ENCODE data around the gene MRPL27.
A peak's percentile ranks its signal among the peaks of the same experiment; 100 is the strongest.

The MRPL27 gene

GRCh38 chr17:50352072-50352692 lies 20.8 kb downstream of the MRPL27 start:
- Histone ChIP-seq H3K27ac (ENCODE audit: low read depth, low read length) (no peak overlapping the region), H3K9me3 (ENCODE audit: control insufficient read depth, insufficient read depth, low read length) (no peaks in the 10 kb centered on the region), H3K36me3 (ENCODE audit: control insufficient read depth, insufficient read depth, low read length) (peaks cover 38% of the 10 kb centered on the region), H3K9ac (ENCODE audit: low read depth, low read length) (no peak overlapping the region), H3K4me1 (ENCODE audit: control insufficient read depth, insufficient read depth, low read length) (peaks cover 14% of the 10 kb centered on the region), H3K27me3 (ENCODE audit: control insufficient read depth, insufficient read depth, low read length) (no peaks in the 10 kb centered on the region), H3K4me3 (ENCODE audit: low read depth, low read length) (no peak overlapping the region)

- no peak overlapping the region for H3K4me3 ChIP-seq (ENCODE audit: low read depth, low read length)
- H3K36me3 ChIP-seq (ENCODE audit: control insufficient read depth, insufficient read depth, low read length), result peaks cover 24% of the 10 kb centered on the region
- H3K27me3 ChIP-seq (ENCODE audit: control insufficient read depth, insufficient read depth, low read length), result no peaks in the 10 kb centered on the region
- peaks cover 14% of the 10 kb centered on the region for H3K4me1 ChIP-seq (ENCODE audit: control insufficient read depth, insufficient read depth, low read length)
- no peak overlapping the region for H3K9ac ChIP-seq (ENCODE audit: low read depth, low read length)
- H3K9me3 ChIP-seq (ENCODE audit: control insufficient read depth, insufficient read depth, low read length), result no peaks in the 10 kb centered on the region
- H3K27ac ChIP-seq (ENCODE audit: low read depth, low read length), result no peak overlapping the region
Measured at GRCh38 chr17:50350733-50351132, 22.3 kb downstream of the MRPL27 start.

GRCh38 chr17:50349243-50349600 lies 23.8 kb downstream of the MRPL27 start:
- Histone ChIP-seq H3K9me3 (ENCODE audit: control insufficient read depth, insufficient read depth, low read length) (no peaks in the 10 kb centered on the region), H3K27me3 (ENCODE audit: control insufficient read depth, insufficient read depth, low read length) (peaks cover 12% of the 10 kb centered on the region), H3K4me3 (ENCODE audit: low read depth, low read length) (no peak overlapping the region), H3K9ac (ENCODE audit: low read depth, low read length) (no peak overlapping the region), H3K27ac (ENCODE audit: low read depth, low read length) (no peak overlapping the region), H3K36me3 (ENCODE audit: control insufficient read depth, insufficient read depth, low read length) (peaks cover 9% of the 10 kb centered on the region), H3K4me1 (ENCODE audit: control insufficient read depth, insufficient read depth, low read length) (peaks cover 23% of the 10 kb centered on the region)

GRCh38 chr17:50348522-50349242 lies 24.3 kb downstream of the MRPL27 start:
- no peak overlapping the region for H3K4me3 ChIP-seq (ENCODE audit: low read depth, low read length)
- H3K36me3 ChIP-seq (ENCODE audit: control insufficient read depth, insufficient read depth, low read length), result 0 out of 2 replicates have a peak, but pooled peaks cover 3% of the 10 kb centered on the region
- H3K4me1 ChIP-seq (ENCODE audit: control insufficient read depth, insufficient read depth, low read length), result peaks cover 23% of the 10 kb centered on the region
- H3K9ac ChIP-seq (ENCODE audit: low read depth, low read length), result no peak overlapping the region
- no peaks in the 10 kb centered on the region for H3K9me3 ChIP-seq (ENCODE audit: control insufficient read depth, insufficient read depth, low read length)
- H3K27ac ChIP-seq (ENCODE audit: low read depth, low read length), result peak overlapping the region; percentile 6
- H3K27me3 ChIP-seq (ENCODE audit: control insufficient read depth, insufficient read depth, low read length), result peaks cover 12% of the 10 kb centered on the region

- 0 out of 2 replicates have a peak, but pooled peaks cover 3% of the 10 kb centered on the region for H3K36me3 ChIP-seq (ENCODE audit: control insufficient read depth, insufficient read depth, low read length)
- peaks cover 12% of the 10 kb centered on the region for H3K27me3 ChIP-seq (ENCODE audit: control insufficient read depth, insufficient read depth, low read length)
- H3K27ac ChIP-seq (ENCODE audit: low read depth, low read length), result no peak overlapping the region
- H3K9ac ChIP-seq (ENCODE audit: low read depth, low read length), result no peak overlapping the region
- H3K4me1 ChIP-seq (ENCODE audit: control insufficient read depth, insufficient read depth, low read length), result peaks cover 23% of the 10 kb centered on the region
- H3K4me3 ChIP-seq (ENCODE audit: low read depth, low read length), result peak overlapping the region; percentile 85
- H3K9me3 ChIP-seq (ENCODE audit: control insufficient read depth, insufficient read depth, low read length), result no peaks in the 10 kb centered on the region
Measured at GRCh38 chr17:50347894-50348291, 25.1 kb downstream of the MRPL27 start.

- Histone ChIP-seq H3K9me3 (ENCODE audit: control insufficient read depth, insufficient read depth, low read length) (no peaks in the 10 kb centered on the region), H3K36me3 (ENCODE audit: control insufficient read depth, insufficient read depth, low read length) (0 out of 2 replicates have a peak, but pooled peaks cover 3% of the 10 kb centered on the region), H3K4me3 (ENCODE audit: low read depth, low read length) (peak overlapping the region; percentile 85), H3K27ac (ENCODE audit: low read depth, low read length) (peak overlapping the region; percentile 63), H3K9ac (ENCODE audit: low read depth, low read length) (peak overlapping the region; percentile 72), H3K4me1 (ENCODE audit: control insufficient read depth, insufficient read depth, low read length) (peaks cover 23% of the 10 kb centered on the region), H3K27me3 (ENCODE audit: control insufficient read depth, insufficient read depth, low read length) (peaks cover 12% of the 10 kb centered on the region)
Measured at GRCh38 chr17:50347117-50347893, 25.7 kb downstream of the MRPL27 start.

- H3K4me1 ChIP-seq (ENCODE audit: control insufficient read depth, insufficient read depth, low read length), result peaks cover 23% of the 10 kb centered on the region
- 0 out of 2 replicates have a peak, but pooled peaks cover 3% of the 10 kb centered on the region for H3K36me3 ChIP-seq (ENCODE audit: control insufficient read depth, insufficient read depth, low read length)
- H3K27me3 ChIP-seq (ENCODE audit: control insufficient read depth, insufficient read depth, low read length), result peaks cover 12% of the 10 kb centered on the region
- H3K9ac ChIP-seq (ENCODE audit: low read depth, low read length), result peak overlapping the region; percentile 72
- peak overlapping the region; percentile 85 for H3K4me3 ChIP-seq (ENCODE audit: low read depth, low read length)
- H3K27ac ChIP-seq (ENCODE audit: low read depth, low read length), result peak overlapping the region; percentile 63
- no peaks in the 10 kb centered on the region for H3K9me3 ChIP-seq (ENCODE audit: control insufficient read depth, insufficient read depth, low read length)
Measured at GRCh38 chr17:50346313-50347116, 26.5 kb downstream of the MRPL27 start.

GRCh38 chr17:50345432-50346312 lies 27.3 kb downstream of the MRPL27 start, which contains the start of gene XYLT2:
XYLT2 (plus strand) TSS chr17:50346126; CDS start chr17:50346141, 15 bp downstream.
- H3K9ac ChIP-seq (ENCODE audit: low read depth, low read length), result peak within 1 kb of the TSS; percentile 72
- peaks cover 23% of the 10 kb centered on the region for H3K4me1 ChIP-seq (ENCODE audit: control insufficient read depth, insufficient read depth, low read length)
- H3K4me3 ChIP-seq (ENCODE audit: low read depth, low read length), result peak within 1 kb of the TSS; percentile 85
- H3K36me3 ChIP-seq (ENCODE audit: control insufficient read depth, insufficient read depth, low read length), result 0 out of 2 replicates have a peak, but pooled peaks cover 3% of the 10 kb centered on the region
- peak within 1 kb of the TSS; percentile 63 for H3K27ac ChIP-seq (ENCODE audit: low read depth, low read length)
- no peaks in the 10 kb centered on the region for H3K9me3 ChIP-seq (ENCODE audit: control insufficient read depth, insufficient read depth, low read length)
- peaks cover 12% of the 10 kb centered on the region for H3K27me3 ChIP-seq (ENCODE audit: control insufficient read depth, insufficient read depth, low read length)

GRCh38 chr17:50344731-50345365 lies 28.1 kb downstream of the MRPL27 start:
- Histone ChIP-seq H3K4me1 (ENCODE audit: control insufficient read depth, insufficient read depth, low read length) (peaks cover 23% of the 10 kb centered on the region), H3K9ac (ENCODE audit: low read depth, low read length) (no peak overlapping the region), H3K27me3 (ENCODE audit: control insufficient read depth, insufficient read depth, low read length) (peaks cover 12% of the 10 kb centered on the region), H3K36me3 (ENCODE audit: control insufficient read depth, insufficient read depth, low read length) (0 out of 2 replicates have a peak, but pooled peaks cover 3% of the 10 kb centered on the region), H3K4me3 (ENCODE audit: low read depth, low read length) (0 out of 2 replicates have a peak overlapping the region, but pooled peaks have one; percentile 84), H3K9me3 (ENCODE audit: control insufficient read depth, insufficient read depth, low read length) (no peaks in the 10 kb centered on the region), H3K27ac (ENCODE audit: low read depth, low read length) (no peak overlapping the region)
